ENCODE data around the gene C20orf204. TPM values are rescaled to one million over a fixed set of nuclear protein-coding genes. Genes with fewer than 3 reads are reported as not detected.

The C20orf204 gene
- total RNA-seq, 2 experiments from 2014 or later: 9.7 to 9.8 TPM

DNA sequence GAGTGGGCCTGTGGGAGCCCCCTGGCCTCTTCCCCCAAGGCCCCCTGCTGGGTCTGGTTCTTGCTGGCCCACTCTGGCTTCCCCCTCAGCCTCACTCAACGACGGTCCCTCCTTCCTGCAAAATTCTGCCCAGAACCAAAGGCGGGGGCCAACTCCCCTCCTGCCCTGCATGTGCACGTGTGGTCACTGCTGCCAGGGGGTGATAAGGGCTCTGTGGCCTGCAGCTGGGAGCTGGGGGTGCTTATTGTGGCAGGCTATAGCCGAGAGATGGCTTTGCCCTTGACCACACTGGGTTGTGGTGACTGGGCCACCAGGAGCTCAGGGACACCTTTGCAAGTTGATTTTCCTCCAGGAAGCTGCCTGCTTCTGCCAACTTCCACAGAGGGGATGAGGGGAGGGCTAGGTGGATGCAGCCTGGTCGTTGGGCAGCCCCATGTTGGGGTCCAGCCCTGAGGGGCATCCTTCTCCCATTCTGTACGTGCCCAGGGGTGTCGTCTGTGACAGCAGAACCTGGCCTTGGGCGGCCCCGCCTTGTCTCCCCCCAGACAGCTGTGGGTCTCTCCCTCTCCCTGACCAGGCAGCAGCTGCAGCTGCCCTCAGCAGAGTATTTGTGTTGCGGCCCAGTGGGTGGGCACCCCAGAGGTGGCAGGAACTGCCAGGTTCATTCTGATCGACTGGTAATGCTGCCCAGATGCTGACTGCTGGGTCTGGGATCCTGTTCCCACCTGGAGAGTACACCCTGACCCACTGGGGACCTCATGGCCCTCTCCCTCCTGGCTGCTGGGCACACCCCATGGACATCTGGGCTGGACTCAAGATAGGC, 32.6 kb downstream of the C20orf204 start:
- Mint-ChIP-seq H3K36me3 (peaks cover 4% of the 10 kb centered on the region), H3K9me3 (no peaks in the 10 kb centered on the region), H3K4me3 (no peak overlapping the region), H3K4me1 (peaks cover 46% of the 10 kb centered on the region), H3K27me3 (no peaks in the 10 kb centered on the region), H3K27ac (no peak overlapping the region)
- ATAC-seq (ENCODE audit: low read depth): no peak
- POLR2A ChIA-PET: interaction anchor here (0.6 to 7.4 kb wide), 5 partner anchors 9 to 167 kb away, joined by 3 to 114 read pairs (median 3); partner anchors contain the start of genes OPRL1 and RGS19
- no peak for DNase-seq

DNA sequence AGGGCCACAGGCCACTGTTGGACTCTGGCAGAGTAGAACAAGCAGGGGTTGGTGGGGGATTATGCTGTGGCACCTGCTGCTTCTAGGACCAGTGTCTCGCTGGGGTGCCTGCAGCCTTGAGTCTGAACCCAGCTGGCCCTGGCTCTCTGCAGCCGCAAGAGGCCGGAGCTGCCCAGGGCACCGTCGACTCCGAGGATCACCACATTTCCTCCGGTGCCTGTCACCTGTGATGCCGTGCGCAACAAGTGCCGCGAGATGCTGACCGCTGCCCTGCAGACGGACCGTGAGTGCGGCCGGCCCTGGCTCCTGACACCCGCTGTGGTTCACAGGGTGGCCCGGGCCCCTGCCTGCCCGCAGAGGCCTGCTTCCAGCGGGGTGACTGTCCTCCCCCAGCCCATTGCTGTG, 33.2 kb downstream of the C20orf204 start:
- H3K9me3 Mint-ChIP-seq: no peaks in the 10 kb centered on the region
- DNase-seq: no peak
- no peak overlapping the region for H3K4me3 Mint-ChIP-seq
- H3K27me3 Mint-ChIP-seq: no peaks in the 10 kb centered on the region
- ATAC-seq (ENCODE audit: low read depth): no peak
- POLR2A ChIA-PET: interaction anchor here (0.8 to 7.4 kb wide), 4 partner anchors 9 to 89 kb away, joined by 3 to 114 read pairs (median 3); partner anchors contain the start of genes OPRL1 and RGS19
- H3K36me3 Mint-ChIP-seq: peaks cover 4% of the 10 kb centered on the region
- H3K4me1 Mint-ChIP-seq: peaks cover 40% of the 10 kb centered on the region
- H3K27ac Mint-ChIP-seq: no peak overlapping the region

DNA sequence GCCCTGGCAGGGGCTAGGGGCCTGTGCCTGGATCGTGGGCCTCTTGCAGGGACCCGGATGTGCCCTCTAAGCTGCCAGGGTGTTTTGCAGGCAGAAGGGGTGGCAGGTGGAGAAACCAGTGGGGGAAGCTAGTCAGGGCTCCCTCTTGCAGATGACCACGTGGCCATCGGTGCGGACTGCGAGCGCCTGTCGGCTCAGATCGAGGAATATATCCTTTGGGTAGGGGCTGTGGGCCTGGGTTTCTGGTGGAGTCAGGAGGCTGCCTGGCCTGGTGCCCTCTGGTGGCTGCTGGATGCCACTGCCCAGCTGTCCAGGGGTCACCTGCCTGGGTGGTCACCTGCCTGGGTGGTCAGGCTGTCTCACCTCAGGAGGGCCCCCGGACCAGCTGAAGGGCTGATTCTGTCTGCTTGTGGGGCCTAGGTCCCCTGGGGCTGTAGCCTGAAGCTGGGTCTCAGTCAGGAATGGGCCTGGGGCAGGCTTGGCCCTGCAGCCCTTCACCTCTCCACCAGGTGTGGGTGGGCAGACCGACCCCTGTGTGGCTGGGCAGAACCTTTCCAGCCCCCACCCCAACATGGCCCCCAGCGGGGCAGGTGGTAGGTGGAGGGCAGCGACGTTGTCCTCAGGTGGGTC, 33.7 kb downstream of the C20orf204 start:
- POLR2A ChIA-PET: interaction anchor here (1.2 to 7.4 kb wide), 2 partner anchors 8 to 33 kb away, joined by 3 to 114 read pairs; partner anchors contain the start of genes OPRL1 and RGS19

DNA sequence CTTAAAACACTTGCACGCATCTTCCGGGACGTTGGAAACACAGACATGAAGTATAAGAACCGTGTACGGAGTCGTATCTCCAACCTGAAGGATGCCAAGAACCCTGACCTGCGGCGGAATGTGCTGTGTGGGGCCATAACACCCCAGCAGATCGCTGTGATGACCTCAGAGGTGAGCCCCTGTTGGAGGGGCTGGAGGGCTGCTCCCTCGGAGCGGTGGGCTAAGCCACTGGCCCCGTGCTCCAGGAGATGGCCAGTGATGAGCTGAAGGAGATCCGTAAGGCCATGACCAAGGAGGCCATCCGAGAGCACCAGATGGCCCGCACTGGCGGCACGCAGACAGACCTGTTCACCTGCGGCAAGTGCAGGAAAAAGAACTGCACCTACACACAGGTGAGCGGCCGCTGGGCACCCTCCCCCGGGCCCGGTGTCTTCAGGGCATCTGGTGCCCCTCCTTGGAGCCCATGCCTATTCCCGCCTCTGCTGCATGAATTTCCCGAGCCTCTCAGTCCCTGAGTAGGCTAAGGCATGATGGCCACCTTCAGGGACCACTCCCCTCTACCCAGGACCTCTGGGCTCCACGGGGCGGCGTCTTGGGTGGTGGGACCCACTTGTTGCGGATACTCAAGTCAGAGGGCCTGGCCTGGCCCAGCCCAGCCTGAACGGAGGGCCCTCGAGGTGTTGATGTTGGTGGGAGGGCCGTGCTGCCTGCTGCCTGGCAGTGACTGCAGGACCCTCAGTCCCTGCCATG, 34.4 kb downstream of the C20orf204 start:
- POLR2A ChIA-PET: interaction anchor here (1.2 to 7.4 kb wide), 3 partner anchors 7 to 33 kb away, joined by 3 to 114 read pairs (median 6); partner anchors contain the start of genes OPRL1 and RGS19

More for the DNA sequence above, 33.7 kb downstream of the C20orf204 start:
- DNase-seq (no peak), ATAC-seq (ENCODE audit: low read depth) (no peak)
- H3K9me3 Mint-ChIP-seq: no peaks in the 10 kb centered on the region
- no peaks in the 10 kb centered on the region for H3K27me3 Mint-ChIP-seq
- peaks cover 35% of the 10 kb centered on the region for H3K4me1 Mint-ChIP-seq
- H3K36me3 Mint-ChIP-seq: peaks cover 4% of the 10 kb centered on the region
- H3K27ac Mint-ChIP-seq: no peak overlapping the region
- no peak overlapping the region for H3K4me3 Mint-ChIP-seq

DNA sequence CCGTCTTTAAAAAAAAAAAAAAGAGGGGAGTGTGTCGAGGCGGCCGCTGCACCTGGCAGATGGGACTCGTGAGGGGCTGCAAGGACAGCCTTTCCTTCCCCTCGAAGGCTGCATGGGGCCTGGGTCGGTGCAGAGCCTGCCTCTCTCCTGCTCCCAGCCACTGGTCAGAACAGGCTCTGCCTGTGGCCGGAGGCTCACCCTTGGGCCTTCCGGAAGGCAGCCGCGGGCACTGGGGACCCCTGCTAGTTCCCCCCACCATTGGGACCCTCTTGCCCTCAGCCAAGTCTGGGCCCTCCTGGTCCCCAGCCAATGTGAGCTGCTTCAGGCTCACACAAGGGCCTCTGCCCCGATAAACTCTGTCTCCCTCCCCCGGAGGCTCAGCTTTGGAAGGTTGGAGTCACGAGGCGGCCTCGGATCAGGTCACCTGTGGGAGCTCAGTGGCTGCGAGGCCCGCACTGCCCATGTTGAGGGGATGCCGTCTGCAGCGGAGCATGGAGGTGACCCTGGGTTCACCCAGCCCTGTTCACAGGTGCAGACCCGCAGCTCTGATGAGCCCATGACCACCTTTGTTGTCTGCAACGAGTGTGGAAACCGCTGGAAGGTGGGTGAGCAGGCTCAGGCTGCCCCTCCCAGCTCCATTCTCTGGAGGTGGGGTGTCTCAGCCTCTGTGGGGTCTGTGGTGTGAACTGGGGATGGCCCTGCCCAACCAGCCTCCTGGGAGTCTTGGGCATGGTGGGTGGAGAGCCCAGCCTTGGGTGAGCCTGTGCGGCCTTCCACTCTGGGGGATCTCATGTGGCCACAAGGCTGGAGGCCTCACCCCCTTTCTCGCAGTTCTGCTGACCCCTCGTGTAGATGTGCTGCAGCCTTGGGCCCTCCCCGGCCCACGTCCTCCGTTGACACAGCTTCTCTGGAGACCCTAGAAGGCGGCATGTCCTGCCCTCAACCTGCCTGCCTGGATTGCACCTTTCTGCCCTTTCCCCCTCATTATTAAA, 35.7 kb downstream of the C20orf204 start:
- POLR2A ChIA-PET: interaction anchor here (1.3 to 2.2 kb wide), 3 partner anchors 9 to 31 kb away, joined by 5 to 7 read pairs (median 6); partner anchors contain the start of genes LKAAEAR1 and TCEA2
- peaks cover 27% of the 10 kb centered on the region for H3K4me1 Mint-ChIP-seq
- no peaks in the 10 kb centered on the region for H3K9me3 Mint-ChIP-seq
- no peak overlapping the region for H3K4me3 Mint-ChIP-seq
- ATAC-seq (ENCODE audit: low read depth) (no peak), DNase-seq (no peak)
- no peaks in the 10 kb centered on the region for H3K27me3 Mint-ChIP-seq
- peak overlapping the region; percentile 69 for H3K27ac Mint-ChIP-seq
- H3K36me3 Mint-ChIP-seq: peaks cover 9% of the 10 kb centered on the region

More for the DNA sequence above, 34.4 kb downstream of the C20orf204 start:
- no peak for DNase-seq
- Mint-ChIP-seq H3K27ac (no peak overlapping the region), H3K27me3 (no peaks in the 10 kb centered on the region), H3K4me1 (peaks cover 32% of the 10 kb centered on the region), H3K36me3 (peaks cover 5% of the 10 kb centered on the region), H3K4me3 (no peak overlapping the region), H3K9me3 (no peaks in the 10 kb centered on the region)
- no peak for ATAC-seq (ENCODE audit: low read depth)

DNA sequence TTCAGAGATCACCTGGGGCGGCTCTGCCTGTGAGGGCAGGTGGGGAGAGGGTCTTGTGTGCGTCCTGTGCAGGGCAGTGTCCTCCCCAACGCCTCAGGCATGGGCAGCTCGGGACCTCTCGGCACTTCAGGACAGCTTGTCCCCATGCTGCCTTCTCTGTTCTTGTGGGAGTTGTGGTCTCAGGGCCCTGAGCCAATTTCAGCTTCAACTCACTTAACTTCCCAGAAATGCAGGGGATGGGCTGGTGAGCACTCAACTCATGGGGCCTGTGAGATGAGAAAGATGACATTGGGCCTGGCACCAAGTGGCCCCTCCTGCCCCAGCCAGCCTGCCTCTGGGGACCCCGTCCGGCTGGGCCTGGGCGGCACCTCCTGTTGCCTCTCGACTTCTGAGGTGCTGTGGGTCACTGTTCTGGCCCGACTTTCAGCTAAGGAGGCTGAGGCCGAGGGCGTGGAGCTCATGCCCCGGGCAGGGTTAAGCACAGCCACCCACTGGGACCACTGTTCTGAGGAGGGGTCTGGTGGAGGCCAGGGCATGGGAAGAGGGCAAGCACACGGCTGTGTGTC, 36.6 kb downstream of the C20orf204 start:
- POLR2A ChIA-PET: interaction anchor here (1.1 to 2.2 kb wide), 2 partner anchors 11 to 29 kb away, joined by 3 to 5 read pairs; partner anchors contain the start of gene LKAAEAR1
- no peak for ATAC-seq (ENCODE audit: low read depth)
- no peak for DNase-seq
- peaks cover 9% of the 10 kb centered on the region for H3K36me3 Mint-ChIP-seq
- peak overlapping the region; percentile 69 for H3K27ac Mint-ChIP-seq
- no peaks in the 10 kb centered on the region for H3K27me3 Mint-ChIP-seq
- H3K4me1 Mint-ChIP-seq: peaks cover 19% of the 10 kb centered on the region
- no peak overlapping the region for H3K4me3 Mint-ChIP-seq
- no peaks in the 10 kb centered on the region for H3K9me3 Mint-ChIP-seq

DNA sequence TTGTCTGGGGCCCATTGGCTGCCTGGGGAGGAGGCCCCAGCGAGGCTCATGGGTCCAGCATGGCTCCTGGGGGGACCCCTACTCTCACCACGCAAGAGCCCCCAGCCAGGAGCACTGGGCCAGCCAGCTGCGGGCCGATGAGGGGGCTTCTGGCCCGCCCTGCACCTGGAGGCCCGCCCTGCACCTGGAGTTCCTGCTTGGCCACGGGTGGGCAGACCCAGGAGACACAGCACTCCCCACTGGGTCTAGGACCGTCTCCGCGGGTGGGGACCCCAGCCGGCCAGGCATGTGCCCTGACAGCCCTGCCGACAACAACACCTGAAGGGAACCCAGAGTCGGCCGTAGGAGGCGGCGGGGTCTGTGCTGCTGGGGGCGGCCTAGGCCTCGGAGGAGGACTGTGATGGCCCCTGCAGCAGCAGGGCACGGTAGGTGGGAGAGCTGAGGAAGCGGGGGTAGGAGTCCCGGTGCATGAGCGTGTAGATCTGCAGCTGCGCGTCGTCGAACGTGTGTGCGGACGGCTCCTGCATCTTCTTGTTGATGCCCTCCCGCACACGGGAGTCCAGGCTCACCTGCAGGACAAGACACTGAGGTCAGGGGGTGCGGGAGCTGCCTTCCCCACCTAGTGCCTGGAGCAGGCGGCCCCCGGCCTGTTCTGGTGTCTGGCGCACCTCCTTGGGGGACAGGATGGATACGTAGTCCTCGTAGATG, 37.6 kb downstream of the C20orf204 start:
- no peak overlapping the region for H3K27ac Mint-ChIP-seq
- no peaks in the 10 kb centered on the region for H3K9me3 Mint-ChIP-seq
- H3K4me1 Mint-ChIP-seq: peaks cover 16% of the 10 kb centered on the region
- no peak for ATAC-seq (ENCODE audit: low read depth)
- no peak for DNase-seq
- H3K4me3 Mint-ChIP-seq: no peak overlapping the region
- peaks cover 12% of the 10 kb centered on the region for H3K36me3 Mint-ChIP-seq
- POLR2A ChIA-PET: interaction anchor here (0.6 kb wide), 1 partner anchor 547 kb away, joined by 4 read pairs; no protein-coding TSS in a partner anchor
- H3K27me3 Mint-ChIP-seq: no peaks in the 10 kb centered on the region

DNA sequence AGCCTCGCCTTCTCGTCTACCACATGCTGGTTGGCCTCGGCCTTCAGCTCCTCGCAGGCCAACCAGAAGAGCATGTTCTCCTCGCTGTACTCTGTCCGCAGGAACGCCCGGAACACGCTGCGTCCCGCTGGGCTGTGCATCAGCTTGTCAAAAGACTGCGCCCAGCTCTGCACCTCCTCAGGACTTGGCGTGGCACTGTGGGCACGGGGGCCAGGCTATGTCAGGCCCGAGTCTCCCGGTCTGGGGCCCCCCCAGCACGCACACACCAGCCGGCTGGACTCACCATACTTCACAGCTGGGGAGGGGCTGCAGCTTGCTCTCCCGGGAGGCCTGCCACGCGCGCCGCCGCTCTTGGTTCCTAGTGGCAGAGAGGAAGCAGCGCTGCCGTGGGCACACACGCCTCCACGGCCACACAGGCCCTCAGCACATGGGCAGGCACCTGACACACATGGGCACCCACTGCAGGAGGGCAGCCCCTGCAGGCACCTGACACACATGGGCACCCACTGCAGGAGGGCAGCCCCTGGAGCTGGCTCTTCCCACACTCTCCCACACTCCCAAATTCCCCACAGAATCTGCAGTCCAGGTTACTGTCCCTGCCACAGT, 38.3 kb downstream of the C20orf204 start:
- peaks cover 16% of the 10 kb centered on the region for H3K4me1 Mint-ChIP-seq
- no peak overlapping the region for H3K4me3 Mint-ChIP-seq
- no peak for DNase-seq
- peaks cover 14% of the 10 kb centered on the region for H3K36me3 Mint-ChIP-seq
- ATAC-seq (ENCODE audit: low read depth): no peak
- H3K27me3 Mint-ChIP-seq: no peaks in the 10 kb centered on the region
- POLR2A ChIA-PET: interaction anchor here (0.6 to 7.0 kb wide), 2 partner anchors 7 to 548 kb away, joined by 4 to 114 read pairs; no protein-coding TSS in a partner anchor
- no peak overlapping the region for H3K27ac Mint-ChIP-seq
- H3K9me3 Mint-ChIP-seq: no peaks in the 10 kb centered on the region

DNA sequence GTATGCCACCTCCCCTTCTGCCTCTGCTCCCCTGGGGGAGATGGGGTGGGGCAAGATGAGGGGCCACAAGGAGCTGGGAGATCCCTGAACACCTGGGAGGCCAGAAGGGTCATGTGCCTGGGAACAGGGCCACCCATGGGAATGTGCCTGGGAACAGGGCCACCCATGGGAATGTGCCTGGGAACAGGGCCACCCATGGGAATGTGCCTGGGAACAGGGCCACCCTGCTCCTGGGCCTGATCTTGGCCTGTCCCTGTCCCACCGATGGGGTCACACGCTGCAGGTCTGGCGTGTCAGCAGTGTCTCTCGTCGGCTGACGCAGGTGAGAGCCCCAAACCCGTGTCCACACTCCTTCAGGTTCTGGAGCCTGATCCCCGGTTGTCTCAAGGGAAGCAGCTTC, 39.0 kb downstream of the C20orf204 start:
- peaks cover 16% of the 10 kb centered on the region for H3K4me1 Mint-ChIP-seq
- H3K36me3 Mint-ChIP-seq: peaks cover 14% of the 10 kb centered on the region
- H3K9me3 Mint-ChIP-seq: no peaks in the 10 kb centered on the region
- ATAC-seq (ENCODE audit: low read depth): no peak
- no peak overlapping the region for H3K4me3 Mint-ChIP-seq
- H3K27ac Mint-ChIP-seq: no peak overlapping the region
- DNase-seq: no peak
- POLR2A ChIA-PET: interaction anchor here (7.0 kb wide), 1 partner anchor 8 kb away, joined by 114 read pairs; no protein-coding TSS in a partner anchor
- no peaks in the 10 kb centered on the region for H3K27me3 Mint-ChIP-seq

DNA sequence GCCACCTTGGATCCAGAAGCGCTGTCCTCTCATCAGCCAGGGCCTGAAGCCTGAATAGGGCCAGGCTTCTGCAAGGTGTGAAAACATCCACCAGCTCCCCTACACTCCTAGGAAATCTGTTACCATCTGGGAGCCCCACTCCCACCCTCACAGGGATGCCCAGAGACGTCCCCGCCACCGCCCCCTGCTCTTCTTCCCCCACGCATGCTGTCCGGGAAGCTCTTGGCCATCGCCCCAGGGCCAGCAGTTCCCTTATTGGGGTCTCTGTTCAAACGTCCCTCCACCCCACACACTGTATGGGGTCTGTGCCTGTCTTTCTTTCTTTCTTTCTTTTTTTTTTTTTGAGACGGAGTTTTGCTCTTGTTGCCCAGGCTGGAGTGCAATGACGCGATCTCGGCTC, 39.6 kb downstream of the C20orf204 start:
- POLR2A ChIA-PET: interaction anchor here (1.2 to 7.0 kb wide), 3 partner anchors 8 to 554 kb away, joined by 5 to 114 read pairs (median 5); partner anchors contain the start of gene PPDPF

More for the DNA sequence above, 39.6 kb downstream of the C20orf204 start:
- H3K4me1 Mint-ChIP-seq: peaks cover 21% of the 10 kb centered on the region
- H3K9me3 Mint-ChIP-seq: no peaks in the 10 kb centered on the region
- peak overlapping the region; percentile 34 for H3K27ac Mint-ChIP-seq
- ATAC-seq (ENCODE audit: low read depth) (no peak), DNase-seq (no peak)
- no peaks in the 10 kb centered on the region for H3K27me3 Mint-ChIP-seq
- H3K4me3 Mint-ChIP-seq: peak overlapping the region; percentile 96
- H3K36me3 Mint-ChIP-seq: peaks cover 14% of the 10 kb centered on the region

All from activated naive CD8-positive, alpha-beta T cell treated with anti-CD3 and anti-CD28 coated beads, Interleukin-2, amount 10 ng/mL, durations not matched to agents 7 days and 5 days (primary cell).